BE2C (cell line): ENCODE results near the gene KCNN3.

Experiments used
- DNase-seq: peaks from one replicate; pipeline ENCODE4 v3.0.0-alpha.2; 2020
- H3K27me3 ChIP-seq: fragments of 250-450 bp; sonication (Bioruptor Pico); 2 replicates; pipeline ENCODE4 v1.5.1; 2020; ENCODE audit warnings: mild to moderate bottlenecking
- H3K36me3 ChIP-seq: fragments of 250-450 bp; sonication (Bioruptor Pico); 2 replicates; pipeline ENCODE4 v1.5.1; 2020; ENCODE audit warnings: mild to moderate bottlenecking
- H3K4me1 ChIP-seq: fragments of 250-450 bp; sonication (Bioruptor Pico); 2 replicates; pipeline ENCODE4 v1.5.1; 2020
- H3K4me3 ChIP-seq: 2 replicates; pipeline ENCODE4 v1.5.1; 2011; ENCODE audit warnings: low read depth, low read length
- H3K9me3 ChIP-seq: fragments of 250-450 bp; sonication (Bioruptor Pico); 2 replicates; pipeline ENCODE4 v1.5.1; 2020
- TF ChIP-seq, protein P1 (sequence below): IDR thresholded peaks from 2 replicates; pipeline ENCODE4 v1.5.1; 2012; ENCODE audit warnings: mild to moderate bottlenecking, low read depth, low read length

KCNN3 gene

GRCh38 chr1:154742606-154743005 lies 127.5 kb downstream of the KCNN3 start:
- DNase-seq: no peak
- TF ChIP-seq, protein P1, sequence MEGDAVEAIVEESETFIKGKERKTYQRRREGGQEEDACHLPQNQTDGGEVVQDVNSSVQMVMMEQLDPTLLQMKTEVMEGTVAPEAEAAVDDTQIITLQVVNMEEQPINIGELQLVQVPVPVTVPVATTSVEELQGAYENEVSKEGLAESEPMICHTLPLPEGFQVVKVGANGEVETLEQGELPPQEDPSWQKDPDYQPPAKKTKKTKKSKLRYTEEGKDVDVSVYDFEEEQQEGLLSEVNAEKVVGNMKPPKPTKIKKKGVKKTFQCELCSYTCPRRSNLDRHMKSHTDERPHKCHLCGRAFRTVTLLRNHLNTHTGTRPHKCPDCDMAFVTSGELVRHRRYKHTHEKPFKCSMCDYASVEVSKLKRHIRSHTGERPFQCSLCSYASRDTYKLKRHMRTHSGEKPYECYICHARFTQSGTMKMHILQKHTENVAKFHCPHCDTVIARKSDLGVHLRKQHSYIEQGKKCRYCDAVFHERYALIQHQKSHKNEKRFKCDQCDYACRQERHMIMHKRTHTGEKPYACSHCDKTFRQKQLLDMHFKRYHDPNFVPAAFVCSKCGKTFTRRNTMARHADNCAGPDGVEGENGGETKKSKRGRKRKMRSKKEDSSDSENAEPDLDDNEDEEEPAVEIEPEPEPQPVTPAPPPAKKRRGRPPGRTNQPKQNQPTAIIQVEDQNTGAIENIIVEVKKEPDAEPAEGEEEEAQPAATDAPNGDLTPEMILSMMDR: no peak
- H3K9me3 ChIP-seq: no peaks in the 10 kb centered on the region
- no peaks in the 10 kb centered on the region for H3K27me3 ChIP-seq
- peaks cover 5% of the 10 kb centered on the region for H3K4me1 ChIP-seq
- no peaks in the 10 kb centered on the region for H3K36me3 ChIP-seq
- no peak overlapping the region for H3K4me3 ChIP-seq

- no peaks in the 10 kb centered on the region for H3K27me3 ChIP-seq
- TF ChIP-seq, protein P1: peak; percentile 20; the same call in 1 of the 2 replicates
- DNase-seq: no peak
Measured at GRCh38 chr1:154741741-154742495, 128.2 kb downstream of the KCNN3 start.

GRCh38 chr1:154741327-154741726 lies 128.8 kb downstream of the KCNN3 start:
- Histone ChIP-seq H3K4me3 (no peak overlapping the region), H3K9me3 (no peaks in the 10 kb centered on the region), H3K27me3 (no peaks in the 10 kb centered on the region), H3K36me3 (no peaks in the 10 kb centered on the region), H3K4me1 (no peaks in the 10 kb centered on the region)
- TF ChIP-seq, protein P1: no peak
- DNase-seq: no peak

More at GRCh38 chr1:154741741-154742495, 128.2 kb downstream of the KCNN3 start:
- H3K4me3 ChIP-seq: no peak overlapping the region
- H3K4me1 ChIP-seq: no peaks in the 10 kb centered on the region
- H3K9me3 ChIP-seq: no peaks in the 10 kb centered on the region
- no peaks in the 10 kb centered on the region for H3K36me3 ChIP-seq

- no peaks in the 10 kb centered on the region for H3K27me3 ChIP-seq
- H3K4me3 ChIP-seq: no peak overlapping the region
- H3K36me3 ChIP-seq: no peaks in the 10 kb centered on the region
- H3K9me3 ChIP-seq: no peaks in the 10 kb centered on the region
- H3K4me1 ChIP-seq: no peaks in the 10 kb centered on the region
- DNase-seq: no peak
- TF ChIP-seq, protein P1: no peak
Measured at GRCh38 chr1:154739654-154740053, 130.4 kb downstream of the KCNN3 start.

DNA sequence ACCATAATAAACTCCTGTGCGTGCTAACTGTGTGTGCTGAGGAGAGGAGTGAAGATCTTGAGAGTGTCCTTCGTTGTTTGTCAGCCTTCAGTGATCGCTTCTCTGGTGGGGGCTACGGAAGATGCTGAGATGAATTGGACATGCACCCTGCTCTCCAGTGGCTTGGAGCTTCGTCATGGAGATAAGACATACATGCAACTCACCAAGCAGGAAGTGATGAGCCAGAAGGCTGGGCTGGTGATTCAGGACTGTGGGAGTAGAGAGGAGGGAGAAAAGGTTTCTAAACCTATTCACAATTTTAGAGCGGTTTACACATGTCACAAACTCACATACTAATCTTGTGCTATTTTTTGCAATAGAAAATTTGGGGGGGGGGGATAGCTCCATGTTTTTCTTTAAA lies 133.2 kb downstream of the KCNN3 start:
- H3K9me3 ChIP-seq: no peaks in the 10 kb centered on the region
- no peak for DNase-seq
- H3K27me3 ChIP-seq: no peaks in the 10 kb centered on the region
- no peak overlapping the region for H3K4me3 ChIP-seq
- TF ChIP-seq, protein P1: no peak
- H3K4me1 ChIP-seq: no peaks in the 10 kb centered on the region
- H3K36me3 ChIP-seq: no peaks in the 10 kb centered on the region

GRCh38 chr1:154735804-154736168 lies 134.3 kb downstream of the KCNN3 start:
- DNase-seq: no peak
- no peaks in the 10 kb centered on the region for H3K4me1 ChIP-seq
- no peak overlapping the region for H3K4me3 ChIP-seq
- TF ChIP-seq, protein P1: no peak
- H3K36me3 ChIP-seq: no peaks in the 10 kb centered on the region
- H3K9me3 ChIP-seq: no peaks in the 10 kb centered on the region
- H3K27me3 ChIP-seq: no peaks in the 10 kb centered on the region
